Ecto neural progenitor cell (in vitro differentiated cells): Measurements from ENCODE around the gene CRKL.
"Not testable (repeated sequence)": the region's sequence is repeated elsewhere in the genome, so short reads cannot be mapped to it uniquely, and the experiment has no call there.

Source experiments
- DNase-seq: peaks from one replicate; pipeline ENCODE4 v3.0.0-alpha.2; 2018; ENCODE audit warnings: low spot score

The CRKL gene

DNA sequence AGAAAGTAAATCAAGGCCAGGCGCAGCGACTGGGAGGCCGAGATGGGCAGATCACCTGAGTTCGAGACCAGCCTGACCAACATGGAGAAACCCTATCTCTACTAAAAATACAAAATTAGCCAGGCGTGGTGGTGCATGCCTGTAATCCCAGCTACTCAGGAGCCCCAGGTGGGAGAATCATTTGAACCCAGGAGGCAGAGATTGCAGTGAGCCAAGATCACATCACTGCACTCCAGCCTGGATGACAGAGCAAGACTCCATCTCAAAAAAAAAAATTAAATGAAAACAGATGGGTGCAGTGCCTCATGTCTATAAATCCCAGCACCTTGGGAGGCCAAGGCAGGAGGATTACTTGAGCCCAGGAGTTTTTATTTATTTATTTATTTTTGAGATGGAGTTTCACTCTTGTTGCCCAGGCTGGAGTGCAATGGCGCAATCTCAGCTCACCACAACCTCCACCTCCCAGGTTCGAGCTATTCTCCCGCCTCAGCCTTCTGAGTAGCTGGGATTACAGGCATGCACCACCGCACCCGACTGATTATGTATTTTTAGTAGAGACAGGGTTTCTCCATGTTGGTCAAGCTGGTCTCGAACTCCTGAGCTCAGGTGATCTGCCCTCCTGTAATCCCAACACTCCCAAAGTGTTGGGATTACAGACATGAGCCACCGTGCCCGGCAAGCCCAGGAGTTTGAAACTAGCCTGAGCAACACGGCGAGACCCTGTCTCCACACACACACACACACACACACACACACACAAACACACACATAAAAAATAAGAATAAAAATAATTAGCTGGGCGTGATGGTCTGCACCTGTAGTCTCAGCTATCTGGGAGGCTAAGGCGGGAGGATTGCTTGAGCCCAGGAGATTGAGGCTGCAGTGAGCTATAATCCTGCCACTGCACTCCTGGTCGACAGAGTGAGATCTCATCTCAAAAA is 15.8 kb upstream of the CRKL start:
- not testable (repeated sequence) for DNase-seq

DNA sequence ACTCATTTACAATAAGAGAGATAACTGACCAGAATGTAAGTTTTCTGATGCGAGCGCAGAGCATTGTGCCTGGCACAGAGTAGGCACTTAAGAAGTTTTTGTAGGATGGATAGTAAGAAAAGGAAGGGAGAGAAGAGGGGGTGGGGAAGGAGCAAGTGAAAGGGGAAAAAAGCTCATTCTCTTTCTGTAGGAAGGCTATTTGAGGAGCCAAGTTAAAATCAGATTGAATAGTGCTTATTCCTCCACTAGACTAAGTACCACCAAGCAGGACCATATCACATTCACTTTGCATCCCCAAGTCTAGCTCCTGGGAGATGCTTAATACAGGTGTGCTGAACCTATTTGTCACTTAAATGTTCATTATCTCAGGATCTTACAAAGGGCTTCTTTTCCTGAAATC is 14.1 kb upstream of the CRKL start:
- no peak for DNase-seq

DNA sequence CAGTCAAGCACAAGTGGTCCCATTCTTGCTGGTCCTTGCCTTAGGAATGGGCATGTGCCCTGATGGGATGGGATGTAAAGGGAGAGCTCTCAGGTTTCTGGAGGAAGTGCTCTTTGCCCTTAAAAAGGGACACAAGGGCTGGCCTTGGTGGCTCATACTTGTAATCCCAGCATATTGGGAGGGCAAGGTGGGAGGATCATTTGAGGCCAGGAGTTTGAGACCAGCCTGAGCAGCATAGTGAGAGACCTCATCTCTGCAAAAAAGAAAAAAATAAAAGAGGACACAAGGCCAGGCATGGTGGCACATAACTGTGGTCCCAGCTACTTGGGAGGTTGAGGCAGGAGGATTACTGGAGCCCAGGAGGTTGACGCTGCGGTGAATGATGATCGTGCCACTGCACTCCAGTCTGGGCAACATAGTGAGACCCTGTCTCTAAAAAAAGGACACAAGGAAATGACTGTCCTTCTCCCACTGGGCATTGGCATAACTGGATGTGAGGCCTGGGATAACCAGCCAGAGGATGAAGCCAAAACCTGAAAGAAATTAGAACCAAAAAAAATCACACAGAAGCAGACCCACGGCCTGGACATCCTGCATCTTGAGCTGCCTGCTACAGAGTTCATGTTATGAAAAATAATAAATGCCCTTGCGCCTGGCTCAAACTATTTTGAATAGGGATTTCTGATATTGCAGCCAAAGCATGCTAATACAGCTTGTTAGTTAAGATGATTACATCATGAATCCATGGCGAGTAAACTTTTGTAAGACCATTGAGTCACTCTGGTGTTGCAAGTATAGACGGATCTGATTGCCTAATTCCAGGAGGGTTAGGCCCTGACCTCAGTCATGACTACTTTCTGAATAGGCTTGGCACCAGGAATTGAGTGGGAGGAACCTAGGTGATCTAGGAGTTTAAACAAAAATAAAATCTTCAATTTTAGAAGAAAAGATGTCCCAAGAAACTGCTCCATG is 12.9 kb upstream of the CRKL start:
- DNase-seq: no peak

DNA sequence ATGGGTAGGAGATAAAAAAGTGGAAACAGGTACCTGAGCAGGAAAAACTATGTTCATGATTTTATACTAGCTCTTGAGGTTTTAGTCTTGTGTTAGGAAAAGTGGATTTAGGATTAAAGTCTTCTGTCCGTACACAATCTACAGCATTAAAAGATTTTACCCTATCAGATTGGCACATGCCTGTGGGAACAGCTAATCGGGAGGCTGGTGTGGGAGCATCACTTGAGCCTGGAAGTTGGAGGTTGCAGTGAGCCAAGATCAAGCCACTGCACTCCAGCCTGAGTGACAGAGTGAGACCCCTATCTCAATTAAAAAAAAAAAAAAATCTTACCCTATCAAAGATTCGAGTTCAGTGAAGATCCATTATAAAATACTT is 12.2 kb upstream of the CRKL start:
- DNase-seq: no peak

GRCh38 chr22:20905415-20906386 is 11.5 kb upstream of the CRKL start:
- DNase-seq: no peak

GRCh38 chr22:20906387-20906767 is 10.8 kb upstream of the CRKL start:
- DNase-seq: no peak

- DNase-seq: not testable (repeated sequence)
Observed at GRCh38 chr22:20908717-20909116, 8.5 kb upstream of the CRKL start.

- DNase-seq: no peak
Observed at GRCh38 chr22:20909543-20910303, 7.5 kb upstream of the CRKL start.

DNA sequence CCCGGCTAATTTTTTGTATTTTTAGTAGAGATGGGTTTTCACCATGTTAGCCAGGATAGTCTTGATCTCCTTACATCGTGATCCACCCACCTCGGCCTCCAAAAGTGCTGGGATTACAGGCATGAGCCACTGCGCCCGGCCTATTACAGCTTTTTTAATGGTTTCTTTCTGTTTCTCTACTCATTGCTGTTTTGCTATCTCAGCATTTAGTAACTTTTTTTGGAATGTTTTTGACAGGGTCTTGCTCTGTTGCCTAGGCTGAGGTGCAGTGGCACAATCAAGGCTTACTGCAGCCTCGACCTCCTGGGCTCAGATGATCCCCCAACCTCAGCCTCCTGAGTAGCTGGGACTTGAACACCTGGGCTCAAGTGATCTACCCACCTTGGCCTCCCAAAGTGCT is 4.7 kb upstream of the CRKL start:
- no peak for DNase-seq

- no peak for DNase-seq
Observed at GRCh38 chr22:20918663-20919218, 1.5 kb downstream of the CRKL start.

DNA sequence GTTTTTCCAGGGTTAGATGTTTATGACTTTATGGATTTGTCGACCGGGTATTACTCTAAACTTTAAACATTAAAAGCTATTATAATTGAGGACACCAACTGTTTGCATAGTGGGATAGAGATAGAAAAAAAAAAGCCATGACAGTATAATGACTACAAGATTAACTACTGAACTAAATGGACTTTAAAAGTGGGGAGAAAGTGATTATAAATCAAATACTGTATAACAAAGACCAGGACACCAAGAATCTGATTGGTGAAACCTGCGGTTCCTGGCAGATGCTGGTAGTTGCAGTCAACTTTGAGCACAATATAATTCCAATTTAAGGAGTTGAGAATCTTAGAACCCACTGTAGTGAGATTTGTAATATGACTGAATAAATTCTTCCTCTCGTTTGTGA is 2.5 kb downstream of the CRKL start:
- no peak for DNase-seq

DNA sequence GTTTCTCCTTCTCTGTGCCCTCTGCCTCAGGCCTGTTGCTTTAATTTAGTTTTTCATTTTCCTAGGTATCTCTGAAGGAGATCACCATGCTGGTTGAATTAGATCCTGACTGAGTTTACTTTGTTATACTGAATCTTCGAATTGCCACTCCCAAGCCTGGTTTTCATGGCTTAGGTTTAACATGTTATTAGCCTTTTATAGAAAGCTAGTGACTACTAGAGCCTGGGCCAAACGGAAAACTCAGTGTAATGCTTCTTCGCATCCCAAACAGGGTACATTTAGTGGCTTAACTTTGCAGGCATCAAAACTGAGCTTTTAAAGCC is 3.6 kb downstream of the CRKL start:
- DNase-seq: no peak

DNA sequence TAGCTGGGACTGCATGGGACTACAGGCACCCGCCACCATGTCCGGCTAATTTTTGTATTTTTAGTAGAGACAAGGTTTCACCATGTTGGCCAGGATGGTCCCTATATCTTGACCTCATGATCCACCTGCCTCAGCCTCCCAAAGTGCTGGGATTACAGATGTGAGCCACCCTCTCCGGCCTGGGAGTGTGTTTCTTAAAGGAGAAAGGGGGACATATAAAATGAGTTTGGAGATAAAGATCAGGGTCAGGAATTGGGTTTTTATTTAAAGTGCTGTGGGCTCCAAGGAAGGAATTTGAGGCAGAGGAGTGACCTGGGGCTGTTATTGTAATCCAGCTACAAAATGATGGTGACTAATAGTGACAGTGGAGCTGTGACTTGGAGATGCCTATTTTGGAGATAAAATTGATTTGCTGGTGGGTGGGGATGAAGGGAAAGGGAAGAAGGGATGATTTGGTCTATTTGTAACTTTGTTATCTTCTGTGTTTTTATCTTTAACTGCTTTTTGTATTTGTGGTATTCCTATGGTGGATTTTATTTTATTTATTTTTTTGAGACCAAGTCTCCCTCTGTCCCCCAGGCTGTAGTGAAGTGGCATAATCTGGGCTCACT is 5.0 kb downstream of the CRKL start:
- no peak for DNase-seq

DNA sequence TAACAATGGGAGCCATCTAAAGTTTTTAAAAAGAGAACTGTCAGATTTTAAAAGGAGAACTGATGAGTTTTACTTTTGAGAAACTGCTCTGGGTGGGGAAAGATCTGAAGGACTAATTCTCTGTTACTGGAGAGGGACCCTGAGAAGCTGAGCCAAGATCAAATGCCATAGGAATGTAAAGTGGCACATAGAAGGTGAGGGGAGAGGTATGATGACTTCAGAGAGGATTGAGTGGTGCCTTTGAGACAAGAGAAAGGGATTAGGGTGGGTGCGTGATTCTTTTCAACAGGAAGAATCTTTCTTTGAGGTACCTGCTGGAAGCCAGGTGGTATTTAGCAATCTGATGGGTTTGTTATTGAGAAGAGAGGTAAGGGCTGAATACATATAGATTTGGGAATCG is 9.0 kb downstream of the CRKL start:
- no peak for DNase-seq

- no peak for DNase-seq
Observed at GRCh38 chr22:20927940-20928572, 10.8 kb downstream of the CRKL start.

DNA sequence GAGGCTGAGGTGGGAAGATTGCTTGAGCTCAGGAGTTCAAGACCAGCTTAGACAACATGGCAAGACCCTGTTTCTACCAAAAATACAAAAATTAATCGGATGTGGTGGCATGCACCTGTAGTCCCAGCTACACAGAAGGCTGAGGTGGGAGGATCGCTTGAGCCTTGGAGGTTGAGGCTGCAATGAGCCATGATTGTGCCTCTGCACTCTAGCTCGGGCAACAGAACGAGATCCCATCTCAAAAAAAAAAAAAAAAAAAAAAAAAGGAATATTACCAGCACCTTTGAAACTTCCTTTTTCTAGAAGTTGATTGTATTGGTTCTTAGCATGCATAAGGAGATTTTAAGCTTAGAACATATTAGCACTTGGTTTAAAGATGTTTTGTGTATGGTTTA is 11.4 kb downstream of the CRKL start:
- no peak for DNase-seq

DNA sequence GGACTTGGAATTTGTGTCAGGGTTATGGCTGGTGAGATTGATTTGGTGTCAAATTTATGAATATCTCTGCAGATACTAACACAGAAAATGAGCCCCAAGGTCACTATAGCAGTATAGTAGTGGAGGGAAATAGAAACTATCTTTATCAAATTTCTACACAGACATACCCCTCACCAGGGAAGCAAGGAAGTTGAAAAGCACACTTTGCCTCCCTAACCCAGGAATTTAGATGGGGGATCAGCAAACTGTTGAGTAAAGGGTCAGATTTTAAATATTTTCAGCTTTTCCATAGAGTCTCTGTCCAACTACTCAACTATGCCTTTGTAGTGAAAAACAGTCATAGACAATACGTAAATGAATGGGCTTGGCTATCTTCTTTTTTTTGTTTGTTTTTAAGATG is 12.8 kb downstream of the CRKL start:
- DNase-seq: no peak

DNA sequence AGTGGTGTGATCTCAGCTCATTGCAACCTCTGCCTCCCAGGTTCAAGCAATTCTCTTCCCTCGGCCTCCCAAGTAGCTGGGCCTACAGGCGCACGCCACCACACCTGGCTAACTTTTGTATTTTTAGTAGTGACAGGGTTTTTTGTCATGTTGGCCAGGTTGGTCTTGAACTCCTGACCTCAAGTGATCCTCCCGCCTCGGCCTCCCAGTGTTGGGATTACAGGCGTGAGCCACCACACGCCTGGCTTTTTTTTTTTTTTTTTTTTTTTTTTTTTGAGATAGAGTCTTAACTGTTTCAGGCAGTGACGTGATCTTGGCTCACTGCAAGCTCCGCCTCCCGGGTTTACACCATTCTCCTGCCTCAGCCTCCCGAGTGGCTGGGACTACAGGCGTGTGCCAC is 13.2 kb downstream of the CRKL start:
- not testable (repeated sequence) for DNase-seq

DNA sequence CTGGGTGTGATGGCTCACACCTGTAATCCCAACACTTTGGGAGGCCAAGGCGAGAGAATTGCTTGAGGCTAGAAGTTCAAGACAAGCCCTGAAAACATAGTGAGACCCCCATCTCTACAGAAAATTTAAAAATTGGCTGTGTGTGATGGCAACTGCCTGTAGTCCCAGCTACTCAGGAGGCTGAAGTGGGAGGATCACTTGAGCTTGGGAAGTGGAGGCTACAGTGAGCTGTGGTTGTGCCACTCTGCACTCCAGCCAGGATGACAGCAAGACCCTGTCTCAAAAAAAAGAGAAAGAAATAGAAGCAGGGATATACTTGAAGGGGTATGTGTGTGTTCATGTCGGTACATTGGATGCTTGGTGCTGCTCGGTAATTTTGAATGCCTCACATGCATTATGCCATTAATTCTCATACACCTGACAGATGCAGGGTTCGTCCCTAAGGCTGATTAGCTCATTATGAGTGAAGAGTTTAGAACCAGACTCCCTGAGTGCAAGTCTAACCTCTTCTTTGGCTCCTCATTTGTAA is 14.0 kb downstream of the CRKL start:
- DNase-seq: no peak

DNA sequence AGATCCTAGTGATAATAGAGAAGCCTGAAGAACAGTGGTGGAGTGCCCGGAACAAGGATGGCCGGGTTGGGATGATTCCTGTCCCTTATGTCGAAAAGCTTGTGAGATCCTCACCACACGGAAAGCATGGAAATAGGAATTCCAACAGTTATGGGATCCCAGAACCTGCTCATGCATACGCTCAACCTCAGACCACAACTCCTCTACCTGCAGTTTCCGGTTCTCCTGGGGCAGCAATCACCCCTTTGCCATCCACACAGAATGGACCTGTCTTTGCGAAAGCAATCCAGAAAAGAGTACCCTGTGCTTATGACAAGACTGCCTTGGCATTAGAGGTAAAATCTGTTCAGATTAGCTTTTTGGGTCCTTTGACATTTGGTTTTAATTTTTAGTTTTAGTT is 16.7 kb downstream of the CRKL start:
- DNase-seq: no peak
